Breast epithelium (tissue), 3 donors: Measurements from ENCODE around the gene GNG12.

Experiments
- CTCF ChIP-seq, 3 donors: fragments of 450-650 bp; IDR thresholded peaks; one replicate each; pipeline ENCODE4 v1.5.1; 2016 to 2017; ENCODE audit warnings: antibody characterized with exemption in 3 of 3, mild to moderate bottlenecking in 3 of 3, moderate library complexity in 3 of 3
- POLR2AphosphoS5 ChIP-seq, 3 donors: sonication (generic); formaldehyde crosslinking; IDR thresholded peaks; one replicate each; pipeline ENCODE4 v1.6.1; 2017; ENCODE audit warnings: antibody characterized with exemption in 3 of 3

- TF ChIP-seq CTCF (IDR thresholded peaks at IDR 0.05): no peak
- no peak for TF ChIP-seq POLR2AphosphoS5 (IDR thresholded peaks at IDR 0.05)
These were observed 10.5 kb upstream of the GNG12 start for GRCh38 chr1:67843746-67844145.
